Naive B cell (primary cell): ENCODE results near the gene CTRB2. TPM values are rescaled to one million over a fixed set of nuclear protein-coding genes. Genes with fewer than 3 reads are reported as not detected.

ENCODE experiments used
- ATAC-seq, 2 donors: fragments of 150-1000 bp; cut with Tn5 transposase; 2 replicates each; pipeline ENCODE4 v1.10.0; 2021; ENCODE audit warnings: low read depth in 2 of 2, mild to moderate bottlenecking in 2 of 2, moderate library complexity in 2 of 2
- DNase-seq: peaks from one replicate; pipeline ENCODE4 v3.0.0; 2022
- H3K27ac Mint-ChIP-seq, 6 donors: one replicate each; pipeline ENCODE4 v1.8.0; 2020 to 2022; ENCODE audit warnings: mild to moderate bottlenecking in 6 of 6, mixed read lengths in 6 of 6, moderate library complexity in 5 of 6, inconsistent platforms in 2 of 6
- H3K27me3 Mint-ChIP-seq, 3 donors: one replicate each; pipeline ENCODE4 v1.8.0; 2021 to 2022; ENCODE audit warnings: mixed read lengths in 3 of 3, mild to moderate bottlenecking in 1 of 3
- H3K36me3 Mint-ChIP-seq, 2 donors: one replicate each; pipeline ENCODE4 v1.8.0; 2020 to 2022; ENCODE audit warnings: mixed read lengths in 2 of 2, inconsistent platforms in 1 of 2, mild to moderate bottlenecking in 1 of 2
- H3K4me1 Mint-ChIP-seq, 3 donors: one replicate each; pipeline ENCODE4 v1.8.0; 2020 to 2022; ENCODE audit warnings: mixed read lengths in 3 of 3, inconsistent platforms in 1 of 3, mild to moderate bottlenecking in 1 of 3, moderate library complexity in 1 of 3
- H3K4me3 Mint-ChIP-seq, 8 donors: one replicate each; pipeline ENCODE4 v1.8.0; 2020 to 2022; ENCODE audit warnings: mild to moderate bottlenecking in 8 of 8, mixed read lengths in 8 of 8, moderate library complexity in 8 of 8, inconsistent platforms in 2 of 8
- H3K9me3 Mint-ChIP-seq, 7 donors: one replicate each; pipeline ENCODE4 v1.8.0; 2020 to 2022; ENCODE audit warnings: mixed read lengths in 7 of 7, mild to moderate bottlenecking in 5 of 7, inconsistent platforms in 2 of 7, moderate library complexity in 1 of 7
- polyA plus RNA-seq, 6 donors: library from polyadenylated mRNA; unstranded; fragments of 300-500 nt; fragmentation: Illumina TruSeq; gene quantifications; one replicate each; pipeline ENCODE4 v1.2.3, GENCODE V29; 2021; ENCODE audit warnings: low read depth in 6 of 6

CTRB2 gene
- polyA plus RNA-seq, 6 donors from 2014 or later = not detected

- no peaks in the 10 kb centered on the region for H3K36me3 Mint-ChIP-seq
- peaks cover 5 to 8% (median 6%) of the 10 kb centered on the region in 3 donors for H3K4me1 Mint-ChIP-seq
- H3K9me3 Mint-ChIP-seq = no peaks in the 10 kb centered on the region
- H3K27me3 Mint-ChIP-seq = peaks cover 42 to 85% (median 83%) of the 10 kb centered on the region in 3 donors
- ATAC-seq (no peak), DNase-seq (no peak)
- H3K4me3 Mint-ChIP-seq = no peak overlapping the region
- H3K27ac Mint-ChIP-seq = no peak overlapping the region
Observed at GRCh38 chr16:75238132-75238852, 31.3 kb upstream of the CTRB2 start.

GRCh38 chr16:75237398-75238131, 30.6 kb upstream of the CTRB2 start:
- no peak overlapping the region for H3K27ac Mint-ChIP-seq
- H3K27me3 Mint-ChIP-seq = peaks cover 39 to 84% (median 83%) of the 10 kb centered on the region in 3 donors

GRCh38 chr16:75236736-75237397, 29.9 kb upstream of the CTRB2 start:
- Mint-ChIP-seq H3K27ac (no peak overlapping the region), H3K4me3 (no peak overlapping the region), H3K4me1 (peaks cover 5 to 8% (median 6%) of the 10 kb centered on the region in 3 donors), H3K9me3 (no peaks in the 10 kb centered on the region), H3K27me3 (peaks cover 38 to 78% (median 77%) of the 10 kb centered on the region in 3 donors), H3K36me3 (no peaks in the 10 kb centered on the region)
- DNase-seq (no peak), ATAC-seq (no peak)

More at GRCh38 chr16:75237398-75238131, 30.6 kb upstream of the CTRB2 start:
- no peak overlapping the region for H3K4me3 Mint-ChIP-seq
- ATAC-seq = no peak
- no peaks in the 10 kb centered on the region for H3K36me3 Mint-ChIP-seq
- peaks cover 5 to 8% (median 6%) of the 10 kb centered on the region in 3 donors for H3K4me1 Mint-ChIP-seq
- no peaks in the 10 kb centered on the region for H3K9me3 Mint-ChIP-seq
- no peak for DNase-seq

- peak overlapping the region in 2 of 6 donors; percentile 16 to 49 for H3K27ac Mint-ChIP-seq
- ATAC-seq = no peak
- H3K27me3 Mint-ChIP-seq = peaks cover 42 to 79% (median 78%) of the 10 kb centered on the region in 3 donors
Observed at GRCh38 chr16:75236232-75236631, 29.3 kb upstream of the CTRB2 start.

GRCh38 chr16:75235721-75236193, 28.8 kb upstream of the CTRB2 start:
- Mint-ChIP-seq H3K4me3 (no peak overlapping the region), H3K9me3 (no peaks in the 10 kb centered on the region), H3K4me1 (peaks cover 5 to 8% (median 6%) of the 10 kb centered on the region in 3 donors), H3K36me3 (no peaks in the 10 kb centered on the region), H3K27me3 (peaks cover 40 to 79% (median 78%) of the 10 kb centered on the region in 3 donors), H3K27ac (peak overlapping the region in 1 of 6 donors; percentile 49)
- DNase-seq (no peak), ATAC-seq (no peak)

More at GRCh38 chr16:75236232-75236631, 29.3 kb upstream of the CTRB2 start:
- Mint-ChIP-seq H3K36me3 (no peaks in the 10 kb centered on the region), H3K9me3 (no peaks in the 10 kb centered on the region), H3K4me3 (no peak overlapping the region), H3K4me1 (peaks cover 5 to 8% (median 6%) of the 10 kb centered on the region in 3 donors)
- DNase-seq = no peak

- DNase-seq (no peak), ATAC-seq (no peak)
- Mint-ChIP-seq H3K36me3 (no peaks in the 10 kb centered on the region), H3K27ac (no peak overlapping the region), H3K27me3 (peaks cover 40 to 79% (median 77%) of the 10 kb centered on the region in 3 donors), H3K9me3 (no peaks in the 10 kb centered on the region), H3K4me3 (no peak overlapping the region), H3K4me1 (peaks cover 5 to 8% (median 6%) of the 10 kb centered on the region in 3 donors)
Observed at GRCh38 chr16:75234856-75235696, 28.1 kb upstream of the CTRB2 start.

GRCh38 chr16:75233611-75233938, 26.6 kb upstream of the CTRB2 start:
- Mint-ChIP-seq H3K27ac (peak overlapping the region in 1 of 6 donors; percentile 46), H3K4me1 (peaks cover 5 to 8% (median 6%) of the 10 kb centered on the region in 3 donors), H3K27me3 (peaks cover 41 to 79% (median 67%) of the 10 kb centered on the region in 3 donors), H3K36me3 (no peaks in the 10 kb centered on the region), H3K9me3 (no peaks in the 10 kb centered on the region), H3K4me3 (no peak overlapping the region)
- DNase-seq (no peak), ATAC-seq (no peak)

GRCh38 chr16:75231570-75231969, 24.6 kb upstream of the CTRB2 start:
- Mint-ChIP-seq H3K4me1 (peaks cover 5 to 8% (median 6%) of the 10 kb centered on the region in 3 donors), H3K36me3 (no peaks in the 10 kb centered on the region), H3K27me3 (peaks cover 46 to 85% (median 62%) of the 10 kb centered on the region in 3 donors), H3K9me3 (no peaks in the 10 kb centered on the region), H3K27ac (no peak overlapping the region), H3K4me3 (peak overlapping the region in 1 of 8 donors; percentile 29)
- no peak for ATAC-seq
- DNase-seq = no peak

- DNase-seq (no peak), ATAC-seq (no peak)
- no peaks in the 10 kb centered on the region for H3K36me3 Mint-ChIP-seq
- H3K4me3 Mint-ChIP-seq = no peak overlapping the region
- H3K27ac Mint-ChIP-seq = no peak overlapping the region
- no peaks in the 10 kb centered on the region for H3K9me3 Mint-ChIP-seq
- peaks cover 41 to 82% (median 52%) of the 10 kb centered on the region in 3 donors for H3K27me3 Mint-ChIP-seq
- H3K4me1 Mint-ChIP-seq = peaks cover 4 to 6% (median 5%) of the 10 kb centered on the region in 3 donors
Observed at GRCh38 chr16:75230471-75231110, 23.6 kb upstream of the CTRB2 start.

GRCh38 chr16:75229172-75230031, 22.4 kb upstream of the CTRB2 start:
- DNase-seq (no peak), ATAC-seq (no peak)
- Mint-ChIP-seq H3K4me3 (no peak overlapping the region), H3K27me3 (peaks cover 41 to 84% (median 53%) of the 10 kb centered on the region in 3 donors), H3K9me3 (no peaks in the 10 kb centered on the region), H3K36me3 (no peaks in the 10 kb centered on the region), H3K27ac (no peak overlapping the region), H3K4me1 (peaks cover 4 to 6% (median 4%) of the 10 kb centered on the region in 3 donors)

GRCh38 chr16:75228143-75228976, 21.4 kb upstream of the CTRB2 start:
- Mint-ChIP-seq H3K36me3 (no peaks in the 10 kb centered on the region), H3K4me1 (no peaks in the 10 kb centered on the region), H3K27ac (no peak overlapping the region), H3K9me3 (no peaks in the 10 kb centered on the region), H3K4me3 (no peak overlapping the region), H3K27me3 (peaks cover 40 to 80% (median 47%) of the 10 kb centered on the region in 3 donors)
- no peak for ATAC-seq
- no peak for DNase-seq
